Neural cell (in vitro differentiated cells): ENCODE results near the gene SERTAD3. TPM values are rescaled to one million over a fixed set of nuclear protein-coding genes. Genes with fewer than 3 reads are reported as not detected.

Source experiments
- H2AFZ ChIP-seq: fragments of 200-600, 300-800 bp; sonication (generic), shearing (Covaris generic); 2 replicates; pipeline ENCODE4 v1.6.0; 2014; ENCODE audit warnings: low read depth, mild to moderate bottlenecking, antibody characterized with exemption, low read length, moderate library complexity
- H3F3A ChIP-seq: fragments of 200-600 bp; shearing (Covaris generic); 2 replicates; pipeline ENCODE4 v1.6.1; 2016; ENCODE audit warnings: mild to moderate bottlenecking, moderate library complexity, mixed read lengths, antibody characterized with exemption, low read length; ENCODE audit not compliant: insufficient read depth, poor library complexity, severe bottlenecking
- H3K27ac ChIP-seq: fragments of 200-600, 300-800 bp; sonication (generic), shearing (Covaris generic); 2 replicates; pipeline ENCODE4 v1.5.1; 2014; ENCODE audit warnings: mild to moderate bottlenecking, low read length, moderate library complexity
- H3K27me3 ChIP-seq: fragments of 300-800, 200-600 bp; sonication (generic), shearing (Covaris generic); 2 replicates; pipeline ENCODE4 v1.6.0; 2014; ENCODE audit warnings: mild to moderate bottlenecking, low read depth, low read length, moderate library complexity; ENCODE audit not compliant: insufficient read depth
- H3K36me3 ChIP-seq: fragments of 300-800, 200-600 bp; sonication (generic), shearing (Covaris generic); 2 replicates; pipeline ENCODE4 v1.5.1; 2014; ENCODE audit warnings: mild to moderate bottlenecking, antibody characterized with exemption, low read length, moderate library complexity; ENCODE audit not compliant: insufficient read depth
- H3K4me2 ChIP-seq: fragments of 300-800, 200-600 bp; sonication (generic), shearing (Covaris generic); 2 replicates; pipeline ENCODE4 v1.6.0; 2014; ENCODE audit warnings: mild to moderate bottlenecking, low read length
- H3K4me3 ChIP-seq: fragments of 300-800, 200-600 bp; sonication (generic), shearing (Covaris generic); 2 replicates; pipeline ENCODE4 v1.5.1; 2014; ENCODE audit warnings: mild to moderate bottlenecking, low read length, moderate library complexity
- H3K79me2 ChIP-seq: fragments of 200-600 bp; shearing (Covaris generic); replicated peaks from 2 replicates; pipeline ENCODE4 v1.6.0; 2014; ENCODE audit warnings: mild to moderate bottlenecking, low read length, moderate library complexity; ENCODE audit not compliant: insufficient read depth
- H3K9ac ChIP-seq: fragments of 300-800, 200-600 bp; sonication (generic), shearing (Covaris generic); 2 replicates; pipeline ENCODE4 v1.6.1; 2016; ENCODE audit warnings: mild to moderate bottlenecking, low read length, mixed read lengths
- H3K9me2 ChIP-seq: fragments of 200-600 bp; shearing (Covaris generic); 2 replicates; pipeline ENCODE4 v1.6.1; 2016; ENCODE audit warnings: mild to moderate bottlenecking, low read length, mixed read lengths; ENCODE audit not compliant: insufficient read depth
- H3K9me3 ChIP-seq: fragments of 200-600, 300-800 bp; sonication (generic), shearing (Covaris generic); 2 replicates; pipeline ENCODE4 v1.6.1; 2016; ENCODE audit warnings: mild to moderate bottlenecking, mixed run types, low read length, moderate library complexity, mixed read lengths
- H4K20me1 ChIP-seq: fragments of 200-600 bp; shearing (Covaris generic); 2 replicates; pipeline ENCODE4 v1.6.1; 2016; ENCODE audit warnings: mild to moderate bottlenecking, mixed run types; ENCODE audit not compliant: insufficient read depth
- CTCF ChIP-seq: fragments of 450-650 bp; IDR thresholded peaks from 2 replicates; pipeline ENCODE4 v1.5.1; 2014; ENCODE audit warnings: antibody characterized with exemption, mild to moderate bottlenecking, moderate library complexity; ENCODE audit not compliant: poor library complexity, severe bottlenecking
- EP300 ChIP-seq: fragments of 450-650 bp; conservative IDR thresholded peaks from 2 replicates; pipeline ENCODE4 v1.6.1; 2014; ENCODE audit warnings: antibody characterized with exemption, mild to moderate bottlenecking, moderate library complexity; ENCODE audit not compliant: poor library complexity, severe bottlenecking
- EZH2 ChIP-seq: fragments of 200-600, 300-800 bp; shearing (Covaris generic), sonication (generic); IDR thresholded peaks from 2 replicates; pipeline ENCODE4 v1.6.1; 2014; ENCODE audit warnings: antibody characterized with exemption, low read length, borderline replicate concordance, mild to moderate bottlenecking; ENCODE audit not compliant: insufficient read depth, poor library complexity, severe bottlenecking
- MXI1 ChIP-seq: fragments of 450-650 bp; conservative IDR thresholded peaks from 2 replicates; pipeline ENCODE4 v1.6.1; 2014; ENCODE audit warnings: antibody characterized with exemption, mild to moderate bottlenecking; ENCODE audit not compliant: poor library complexity, severe bottlenecking
- POLR2AphosphoS5 ChIP-seq: IDR thresholded peaks from 2 replicates; pipeline ENCODE4 v1.6.1; 2012
- RAD21 ChIP-seq: fragments of 450-650 bp; conservative IDR thresholded peaks from 2 replicates; pipeline ENCODE4 v1.6.1; 2014; ENCODE audit warnings: antibody characterized with exemption, mild to moderate bottlenecking, moderate library complexity
- REST ChIP-seq: IDR thresholded peaks from 2 replicates; pipeline ENCODE4 v1.6.1; 2012; ENCODE audit warnings: borderline replicate concordance
- SMC3 ChIP-seq: fragments of 450-650 bp; conservative IDR thresholded peaks from 2 replicates; pipeline ENCODE4 v1.6.1; 2014; ENCODE audit warnings: antibody characterized with exemption, mild to moderate bottlenecking, moderate library complexity; ENCODE audit not compliant: poor library complexity
- TAF1 ChIP-seq: IDR thresholded peaks from 2 replicates; pipeline ENCODE4 v1.6.1; 2012; ENCODE audit warnings: low read depth
- polyA minus RNA-seq: library from RNA; depleted of rRNA, polyadenylated mRNA; stranded (reverse); fragments of >200 nt; gene quantifications from 2 replicates; pipeline ENCODE4 v1.2.3, GENCODE V29; 2014
- polyA plus RNA-seq: library from polyadenylated mRNA; depleted of rRNA; stranded (reverse); fragments of >200 nt; gene quantifications from 2 replicates; pipeline ENCODE4 v1.2.3, GENCODE V29; 2014

Gene SERTAD3
- polyA plus RNA-seq (7.6 and 9.0 TPM in 2 replicates), polyA minus RNA-seq (10.8 and 14.1 TPM in 2 replicates)

GRCh38 chr19:40444000-40444824 lies at the start of gene SERTAD3:
Gene SERTAD3 (minus strand): TSS chr19:40444335. CDS start chr19:40442080, 2,255 bp downstream.
- Histone ChIP-seq H3K36me3 (no peaks in the 10 kb centered on the region), H3K79me2 (peaks cover 19% of the 10 kb centered on the region), H2AFZ (peak within 1 kb of the TSS; percentile 96), H3K9me2 (no peaks in the 10 kb centered on the region), H4K20me1 (no peaks in the 10 kb centered on the region), H3K27me3 (no peaks in the 10 kb centered on the region), H3K4me2 (peak within 1 kb of the TSS; percentile 91), H3F3A (peaks cover 4% of the 10 kb centered on the region), H3K4me3 (peak within 1 kb of the TSS; percentile 78), H3K27ac (peak within 1 kb of the TSS; percentile 94), H3K9ac (peak within 1 kb of the TSS; percentile 87), H3K9me3 (no peaks in the 10 kb centered on the region)
- peak; percentile 74 for TF ChIP-seq EP300
- TF ChIP-seq RAD21, result no peak
- peak; percentile 72 for TF ChIP-seq POLR2AphosphoS5
- TF ChIP-seq SMC3, result no peak
- TF ChIP-seq MXI1, result peak; percentile 82
- TF ChIP-seq CTCF, result no peak
- TF ChIP-seq REST, result peak; percentile 75
- peak; percentile 58 for TF ChIP-seq TAF1
- no peak for TF ChIP-seq EZH2

- H3K79me2 ChIP-seq, result no peaks in the 10 kb centered on the region
- H3K4me3 ChIP-seq, result no peak overlapping the region
- H3K4me2 ChIP-seq, result no peak overlapping the region
- H3K9ac ChIP-seq, result no peak overlapping the region
- H3F3A ChIP-seq, result no peaks in the 10 kb centered on the region
- H2AFZ ChIP-seq, result no peak overlapping the region
- no peaks in the 10 kb centered on the region for H3K9me2 ChIP-seq
- peaks cover 6% of the 10 kb centered on the region for H3K9me3 ChIP-seq
- TF ChIP-seq REST (no peak), SMC3 (no peak), CTCF (no peak), TAF1 (no peak), EZH2 (no peak), RAD21 (no peak), POLR2AphosphoS5 (no peak), EP300 (no peak), MXI1 (no peak)
- H3K27ac ChIP-seq, result no peak overlapping the region
- no peaks in the 10 kb centered on the region for H3K36me3 ChIP-seq
- peaks cover 5% of the 10 kb centered on the region for H3K27me3 ChIP-seq
- H4K20me1 ChIP-seq, result no peaks in the 10 kb centered on the region
These were observed 49.6 kb upstream of the SERTAD3 start for GRCh38 chr19:40493778-40494177.
